Stimulated activated CD4-positive, alpha-beta T cell treated with anti-CD3 and anti-CD28 coated beads, Interleukin-1b, Interleukin-23, amount 100 ng/mL, for 4 hours (primary cell): ENCODE measurements around the gene CCDC92.

Source experiments
- DNase-seq, 2 donors: peaks; one replicate each; pipeline ENCODE4 v3.0.0-alpha.2; 2020; ENCODE audit warnings: low read depth in 2 of 2

CCDC92 gene

GRCh38 chr12:123972457-123973401 is at the start of gene CCDC92, which contains the start of gene ZNF664:
TSS of gene CCDC92 (minus strand) at chr12:123972831. CDS start at chr12:123944305, 28,526 bp downstream.
TSS of gene ZNF664 (plus strand) at chr12:123973215. CDS start at chr12:124012145, 38,930 bp downstream.
- peak; percentile 96 to 97 for DNase-seq

GRCh38 chr12:124022161-124022560 is 49.5 kb upstream of the CCDC92 start:
- no peak for DNase-seq

- no peak for DNase-seq
Observed at GRCh38 chr12:124021007-124021406, 48.4 kb upstream of the CCDC92 start.

GRCh38 chr12:124020514-124020949 is 47.9 kb upstream of the CCDC92 start:
- no peak for DNase-seq

GRCh38 chr12:124019115-124019514 is 46.5 kb upstream of the CCDC92 start:
- no peak for DNase-seq

GRCh38 chr12:124018539-124018938 is 45.9 kb upstream of the CCDC92 start:
- DNase-seq: no peak

GRCh38 chr12:124017064-124017463 is 44.4 kb upstream of the CCDC92 start:
- DNase-seq: no peak

GRCh38 chr12:124015494-124016461 is 43.1 kb upstream of the CCDC92 start:
- DNase-seq: no peak

GRCh38 chr12:124013073-124013472 is 40.4 kb upstream of the CCDC92 start:
- no peak for DNase-seq

- DNase-seq: no peak
Observed at GRCh38 chr12:124011435-124012115, 38.9 kb upstream of the CCDC92 start.

GRCh38 chr12:124010687-124011086 is 38.1 kb upstream of the CCDC92 start:
- DNase-seq: no peak

- no peak for DNase-seq
Observed at GRCh38 chr12:124009781-124010180, 37.1 kb upstream of the CCDC92 start.

- DNase-seq: no peak
Observed at GRCh38 chr12:124008595-124008994, 36.0 kb upstream of the CCDC92 start.

GRCh38 chr12:124007826-124008570 is 35.4 kb upstream of the CCDC92 start:
- DNase-seq: no peak

- no peak for DNase-seq
Observed at GRCh38 chr12:124006846-124007713, 34.4 kb upstream of the CCDC92 start.

- DNase-seq: peak; percentile 7 to 13
Observed at GRCh38 chr12:124006085-124006845, 33.6 kb upstream of the CCDC92 start.

- no peak for DNase-seq
Observed at GRCh38 chr12:124004233-124004875, 31.7 kb upstream of the CCDC92 start.

GRCh38 chr12:124002654-124003053 is 30.0 kb upstream of the CCDC92 start:
- no peak for DNase-seq
